ENCODE measurements around the gene GSK3B.

The GSK3B gene

GRCh38 chr3:120093911-120094775 lies at the start of gene GSK3B:
GSK3B (minus strand) TSS chr3:120094447; CDS start chr3:120093434, 1,013 bp downstream.
- H3K4me3 ChIP-seq, result peak within 1 kb of the TSS; percentile 69 to 98 (median 89)
- peak within 1 kb of the TSS; percentile 95 to 100 (median 99) for H3K27ac ChIP-seq

- no peak overlapping the region for H3K27ac ChIP-seq
- H3K4me3 ChIP-seq, result no peak overlapping the region
These were observed 49.4 kb upstream of the GSK3B start for GRCh38 chr3:120143676-120144075.

- Histone ChIP-seq H3K27ac (no peak overlapping the region), H3K4me3 (no peak overlapping the region)
These were observed 48.0 kb upstream of the GSK3B start for GRCh38 chr3:120142236-120142635.

- no peak overlapping the region for H3K4me3 ChIP-seq
- H3K27ac ChIP-seq, result no peak overlapping the region
These were observed 46.0 kb upstream of the GSK3B start for GRCh38 chr3:120140098-120140742.

GRCh38 chr3:120139140-120139539 lies 44.9 kb upstream of the GSK3B start:
- no peak overlapping the region for H3K27ac ChIP-seq
- no peak overlapping the region for H3K4me3 ChIP-seq

GRCh38 chr3:120137548-120137947 lies 43.3 kb upstream of the GSK3B start:
- Histone ChIP-seq H3K27ac (no peak overlapping the region), H3K4me3 (no peak overlapping the region)

GRCh38 chr3:120130656-120131055 lies 36.4 kb upstream of the GSK3B start:
- no peak overlapping the region for H3K4me3 ChIP-seq
- no peak overlapping the region for H3K27ac ChIP-seq

GRCh38 chr3:120129718-120130513 lies 35.7 kb upstream of the GSK3B start:
- Histone ChIP-seq H3K27ac (no peak overlapping the region), H3K4me3 (no peak overlapping the region)

- no peak overlapping the region for H3K27ac ChIP-seq
These were observed 34.8 kb upstream of the GSK3B start for GRCh38 chr3:120129051-120129450.

GRCh38 chr3:120125992-120126391 lies 31.7 kb upstream of the GSK3B start:
- H3K4me3 ChIP-seq, result no peak overlapping the region
- no peak overlapping the region for H3K27ac ChIP-seq

More at GRCh38 chr3:120129051-120129450, 34.8 kb upstream of the GSK3B start:
- no peak overlapping the region for H3K4me3 ChIP-seq

GRCh38 chr3:120119846-120120510 lies 25.7 kb upstream of the GSK3B start:
- Histone ChIP-seq H3K4me3 (no peak overlapping the region), H3K27ac (no peak overlapping the region)

- Histone ChIP-seq H3K4me3 (no peak overlapping the region), H3K27ac (no peak overlapping the region)
These were observed 20.7 kb upstream of the GSK3B start for GRCh38 chr3:120114981-120115380.

- Histone ChIP-seq H3K27ac (no peak overlapping the region), H3K4me3 (no peak overlapping the region)
These were observed 20.1 kb upstream of the GSK3B start for GRCh38 chr3:120114376-120114775.

- peak overlapping the region in 2 of 21 experiments; percentile 18 to 50 for H3K27ac ChIP-seq
- no peak overlapping the region for H3K4me3 ChIP-seq
These were observed 19.2 kb upstream of the GSK3B start for GRCh38 chr3:120113128-120114116.

- Histone ChIP-seq H3K27ac (peak overlapping the region in 8 of 21 experiments; percentile 5 to 51 (median 32)), H3K4me3 (no peak overlapping the region)
These were observed 17.7 kb upstream of the GSK3B start for GRCh38 chr3:120111898-120112297.

GRCh38 chr3:120103276-120103675 lies 9.0 kb upstream of the GSK3B start:
- Histone ChIP-seq H3K27ac (peak overlapping the region in 2 of 21 experiments; percentile 8 to 24), H3K4me3 (no peak overlapping the region)

GRCh38 chr3:120102674-120103073 lies 8.4 kb upstream of the GSK3B start:
- no peak overlapping the region for H3K4me3 ChIP-seq
- peak overlapping the region in 2 of 21 experiments; percentile 17 to 24 for H3K27ac ChIP-seq

- Histone ChIP-seq H3K27ac (peak overlapping the region in 1 of 21 experiments; percentile 17), H3K4me3 (no peak overlapping the region)
These were observed 8.0 kb upstream of the GSK3B start for GRCh38 chr3:120102232-120102631.

Measured in skin epidermis (tissue), 12 donors.